HG03135 (cell line): ENCODE results near the gene PLOD3.
A peak's percentile ranks its signal among the peaks of the same experiment; 100 is the strongest.

Experiments used
- ATAC-seq: cut with Tn5 transposase; IDR thresholded peaks from one replicate; pipeline ENCODE4 v1.9.1; 2021; ENCODE audit warnings: mild to moderate bottlenecking, moderate library complexity; ENCODE audit not compliant: unreplicated experiment

Gene PLOD3

DNA sequence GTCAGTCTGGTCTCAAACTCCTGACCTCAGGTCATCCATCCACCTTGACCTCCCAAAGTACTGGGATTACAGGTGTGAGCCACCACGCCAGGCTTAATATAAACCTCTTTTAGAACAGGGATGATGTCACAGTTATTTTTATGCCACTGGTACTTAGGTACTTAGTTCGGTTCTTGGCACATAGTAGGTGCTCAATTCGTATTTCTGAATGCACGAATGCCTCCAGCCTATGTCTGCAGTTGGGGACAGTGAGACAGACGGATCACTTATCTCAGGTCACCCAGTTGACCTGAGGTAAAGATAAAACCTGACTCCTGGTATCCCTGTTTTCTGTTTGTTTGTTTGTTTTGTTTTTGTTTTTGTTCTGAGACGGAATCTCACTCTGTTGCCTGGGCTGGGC is 31.2 kb downstream of the PLOD3 start:
- ATAC-seq: no peak

DNA sequence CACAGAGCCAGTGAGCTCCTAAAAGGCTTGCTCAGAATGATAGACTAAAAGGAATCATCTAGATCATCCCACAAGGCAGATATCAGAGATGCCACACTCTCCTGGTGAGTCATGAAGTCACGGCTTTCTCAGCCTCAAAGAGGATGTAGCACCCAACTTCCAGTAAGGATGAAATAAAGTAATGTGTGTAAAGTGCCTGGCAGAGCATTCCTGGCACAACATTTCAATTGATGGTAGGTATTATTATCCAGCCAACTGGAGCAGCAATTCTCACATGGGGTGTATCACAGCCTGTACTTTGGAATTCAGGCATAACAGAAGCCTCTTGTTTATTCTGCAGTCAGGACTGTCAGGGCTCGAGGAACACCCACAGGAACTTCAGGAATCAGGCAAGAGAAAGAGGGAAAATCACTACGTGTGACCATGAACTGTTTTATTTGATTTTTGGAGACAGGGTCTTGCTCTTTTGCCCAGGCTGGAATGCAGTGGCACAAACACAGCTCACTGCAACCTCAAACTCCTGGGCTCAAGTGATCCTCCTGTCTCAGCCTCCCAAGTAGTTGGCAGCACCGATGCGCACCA is 32.0 kb downstream of the PLOD3 start:
- ATAC-seq: no peak

GRCh38 chr7:101180130-101180755 is 37.1 kb downstream of the PLOD3 start, which contains the start of gene NAT16:
Gene NAT16, minus strand, starts transcription at chr7:101180293. Its CDS starts 5,486 bp downstream, at chr7:101174807.
- ATAC-seq: no peak

- no peak for ATAC-seq
Measured at GRCh38 chr7:101179713-101180112, 37.7 kb downstream of the PLOD3 start.

GRCh38 chr7:101179117-101179516 is 38.3 kb downstream of the PLOD3 start:
- ATAC-seq: no peak

- ATAC-seq: no peak
Measured at GRCh38 chr7:101177644-101178043, 39.7 kb downstream of the PLOD3 start.

DNA sequence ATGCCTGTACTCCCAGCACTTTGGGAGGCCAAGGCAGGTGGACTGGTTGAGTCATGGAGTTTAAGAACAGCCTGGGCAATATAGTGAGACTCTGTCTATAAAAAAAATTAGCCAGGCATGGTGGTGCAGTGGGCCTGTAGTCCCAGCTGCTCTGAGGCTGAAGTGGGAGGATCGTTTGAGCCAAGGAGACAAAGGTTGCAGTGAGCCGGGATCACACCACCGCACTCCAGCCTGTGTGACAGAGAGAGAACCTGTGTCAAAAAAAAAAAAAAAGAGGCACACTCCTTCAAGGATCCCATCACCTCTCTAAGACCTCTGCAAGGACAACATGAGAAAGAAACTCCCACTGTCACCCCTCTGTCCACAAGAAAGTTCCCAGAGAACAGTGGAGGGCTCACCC is 41.7 kb downstream of the PLOD3 start:
- no peak for ATAC-seq

DNA sequence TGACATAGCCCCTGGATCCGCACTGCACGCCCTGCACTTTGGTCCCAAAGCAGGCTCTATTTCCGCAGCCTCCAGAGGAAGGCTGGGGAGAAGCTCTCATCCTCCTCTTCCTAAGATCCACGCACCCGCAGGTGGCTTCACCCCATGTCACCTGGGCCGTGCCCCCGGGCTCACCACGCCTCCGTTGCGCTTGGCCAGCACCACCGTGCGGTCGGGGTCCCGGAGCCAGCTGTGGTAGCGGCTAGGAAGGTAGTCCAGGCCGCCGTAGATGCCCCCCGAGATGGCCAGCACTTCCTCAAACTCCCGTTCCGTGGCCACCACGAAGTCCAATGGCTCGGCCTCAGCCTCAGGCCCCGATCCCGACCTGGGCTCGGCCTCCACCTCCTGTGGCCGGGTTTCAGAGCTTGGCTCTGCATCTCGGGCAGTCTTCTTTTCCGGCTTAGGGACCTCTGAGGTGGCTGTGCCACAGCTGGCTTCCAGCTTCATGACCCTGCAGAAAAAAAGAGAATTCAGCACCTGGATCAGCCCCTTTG is 43.0 kb downstream of the PLOD3 start:
- ATAC-seq: no peak

- no peak for ATAC-seq
Measured at GRCh38 chr7:101173752-101174244, 43.6 kb downstream of the PLOD3 start.

DNA sequence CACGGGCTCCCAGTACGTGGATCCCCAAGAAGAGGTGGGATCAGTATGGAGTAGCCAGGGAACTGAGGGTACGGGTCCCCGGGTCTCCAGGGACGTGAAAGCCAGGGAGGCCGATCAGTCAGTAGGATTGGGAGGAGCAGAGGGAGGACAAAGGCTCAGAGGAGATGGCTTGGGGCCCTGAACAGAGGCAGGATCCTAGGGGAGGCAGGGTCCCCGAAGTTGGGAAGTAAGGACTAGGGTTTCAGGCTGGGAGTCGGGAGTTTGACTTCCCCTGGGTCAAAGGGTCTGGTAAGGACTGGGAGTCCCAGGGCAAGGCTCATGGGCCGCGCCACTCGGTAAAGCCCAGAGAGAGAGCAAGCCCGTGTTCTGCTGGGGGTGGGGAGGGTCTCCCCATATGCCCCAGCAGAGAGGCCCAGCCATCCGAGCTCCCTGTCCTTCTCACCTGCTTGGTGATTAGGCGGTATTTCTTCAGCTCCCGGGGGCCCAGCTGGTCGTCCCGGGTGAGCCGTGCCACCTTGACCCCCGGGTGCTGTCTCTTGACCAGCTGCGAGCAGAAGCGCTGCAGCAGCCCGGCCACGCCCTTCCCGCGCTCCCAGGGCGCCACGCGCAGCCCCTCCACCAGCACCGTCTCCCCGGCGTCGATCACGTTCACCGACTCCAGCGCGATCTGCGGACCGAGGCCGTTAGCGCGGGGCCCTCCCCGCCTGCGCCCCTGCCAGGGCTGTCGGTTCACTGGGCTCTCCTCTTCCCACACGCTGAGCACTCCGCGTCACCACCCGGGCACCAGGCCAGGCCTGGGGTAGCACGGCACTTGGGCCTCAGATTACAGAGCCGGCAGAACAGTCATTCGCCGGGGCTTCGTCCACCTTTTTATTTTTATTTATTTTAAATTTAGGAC is 44.3 kb downstream of the PLOD3 start:
- no peak for ATAC-seq

GRCh38 chr7:101172005-101172853 is 45.2 kb downstream of the PLOD3 start:
- ATAC-seq: no peak

DNA sequence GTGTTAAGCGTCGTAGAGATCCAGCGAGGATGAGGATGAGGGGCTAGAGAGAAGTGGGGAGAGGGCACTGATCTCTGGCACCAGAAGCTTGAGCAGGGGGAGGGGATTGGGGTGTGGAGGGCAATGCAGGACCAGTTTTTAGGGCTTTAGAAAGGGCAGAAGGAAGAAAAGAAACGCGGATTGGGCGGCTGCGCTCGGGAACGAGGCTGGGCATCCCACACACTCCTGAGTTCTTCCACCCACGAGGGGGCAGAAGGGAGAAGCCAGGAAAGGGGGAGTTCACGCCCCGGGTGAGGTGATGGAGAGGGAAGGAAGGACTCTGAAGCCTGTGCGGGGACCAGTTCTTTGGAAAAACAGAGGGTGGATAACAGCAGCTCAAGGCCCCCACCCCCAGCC is 45.9 kb downstream of the PLOD3 start:
- ATAC-seq: no peak

GRCh38 chr7:101170617-101171441 is 46.6 kb downstream of the PLOD3 start:
- no peak for ATAC-seq

DNA sequence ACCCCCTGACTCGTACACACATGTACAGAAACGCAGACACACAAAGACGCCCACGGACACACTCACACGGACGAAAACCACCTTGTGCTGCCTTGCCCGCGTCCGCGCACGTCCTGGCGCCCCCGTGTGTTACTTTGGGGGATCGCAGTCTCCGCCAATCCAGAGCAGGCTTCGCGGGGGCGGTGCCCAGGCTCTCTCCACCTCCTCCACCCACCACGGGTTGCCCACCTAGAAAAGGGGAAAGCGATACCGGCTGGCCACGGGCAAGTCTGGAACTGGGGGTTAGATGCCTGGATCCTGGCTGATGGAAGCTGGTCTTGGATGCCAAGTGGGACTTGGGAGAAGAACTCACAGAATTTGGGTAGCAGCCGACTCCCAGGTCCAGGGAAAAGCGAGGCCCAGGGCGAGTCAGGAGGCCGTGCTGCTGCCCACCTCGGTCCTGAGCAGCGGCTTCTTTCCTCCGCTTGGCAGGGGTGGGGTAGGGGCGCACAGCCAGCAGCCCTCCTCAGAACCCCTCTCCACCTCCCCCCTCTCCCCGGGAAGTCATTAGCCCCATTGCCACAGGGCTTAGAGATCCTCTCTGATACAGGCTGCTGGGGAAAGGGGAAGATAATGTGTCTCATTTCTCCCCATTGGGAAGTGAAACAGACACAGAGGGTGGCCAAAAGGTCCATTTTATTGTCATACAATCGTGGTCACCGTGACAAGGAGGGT is 47.4 kb downstream of the PLOD3 start:
- ATAC-seq: peak; percentile 49

- no peak for ATAC-seq
Measured at GRCh38 chr7:101169110-101169837, 48.1 kb downstream of the PLOD3 start.

GRCh38 chr7:101168412-101169049 is 48.9 kb downstream of the PLOD3 start:
- no peak for ATAC-seq

- no peak for ATAC-seq
Measured at GRCh38 chr7:101167645-101168411, 49.6 kb downstream of the PLOD3 start.
